Stimulated activated CD8-positive, alpha-beta memory T cell treated with anti-CD3 and anti-CD28 coated beads, Interleukin-4, amount 100 ng/mL, for 24 hours (primary cell): ENCODE data around the gene SFXN4.
"Not testable (repeated sequence)": the region's sequence is repeated elsewhere in the genome, so short reads cannot be mapped to it uniquely, and the experiment has no call there.

ENCODE experiments used
- DNase-seq: peaks from one replicate; pipeline ENCODE4 v3.0.0-alpha.2; 2020; ENCODE audit warnings: low read depth

Gene SFXN4

DNA sequence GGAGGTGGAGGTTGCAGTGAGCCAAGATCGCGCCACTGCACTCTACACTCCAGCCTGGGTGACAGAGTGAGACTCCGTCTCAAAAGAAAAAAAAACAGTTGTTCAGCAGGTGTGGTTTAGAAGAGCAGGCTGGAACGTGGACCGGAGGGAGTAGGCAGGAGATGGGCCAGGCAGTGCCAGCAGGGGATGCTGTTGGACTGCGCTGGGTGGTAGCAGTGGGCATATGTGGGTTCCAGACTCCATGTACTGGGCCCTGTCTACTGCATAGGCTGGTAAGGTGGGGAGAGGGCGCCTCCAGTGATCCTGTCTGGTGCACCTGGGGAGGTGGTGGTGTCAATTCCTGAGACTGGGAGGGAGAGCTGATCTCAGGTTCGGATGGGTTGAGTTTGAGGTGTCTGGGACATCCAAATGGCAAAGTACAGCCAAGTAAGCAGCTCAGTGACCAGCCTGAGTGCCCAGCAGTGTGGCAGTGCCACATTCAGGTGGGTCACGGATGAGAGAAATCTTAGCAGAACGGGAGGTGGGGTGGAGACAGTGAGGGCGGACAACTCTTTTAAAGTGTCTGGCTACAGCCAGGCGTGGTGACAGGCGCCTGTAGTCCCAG is 25.9 kb downstream of the SFXN4 start:
- DNase-seq: no peak

DNA sequence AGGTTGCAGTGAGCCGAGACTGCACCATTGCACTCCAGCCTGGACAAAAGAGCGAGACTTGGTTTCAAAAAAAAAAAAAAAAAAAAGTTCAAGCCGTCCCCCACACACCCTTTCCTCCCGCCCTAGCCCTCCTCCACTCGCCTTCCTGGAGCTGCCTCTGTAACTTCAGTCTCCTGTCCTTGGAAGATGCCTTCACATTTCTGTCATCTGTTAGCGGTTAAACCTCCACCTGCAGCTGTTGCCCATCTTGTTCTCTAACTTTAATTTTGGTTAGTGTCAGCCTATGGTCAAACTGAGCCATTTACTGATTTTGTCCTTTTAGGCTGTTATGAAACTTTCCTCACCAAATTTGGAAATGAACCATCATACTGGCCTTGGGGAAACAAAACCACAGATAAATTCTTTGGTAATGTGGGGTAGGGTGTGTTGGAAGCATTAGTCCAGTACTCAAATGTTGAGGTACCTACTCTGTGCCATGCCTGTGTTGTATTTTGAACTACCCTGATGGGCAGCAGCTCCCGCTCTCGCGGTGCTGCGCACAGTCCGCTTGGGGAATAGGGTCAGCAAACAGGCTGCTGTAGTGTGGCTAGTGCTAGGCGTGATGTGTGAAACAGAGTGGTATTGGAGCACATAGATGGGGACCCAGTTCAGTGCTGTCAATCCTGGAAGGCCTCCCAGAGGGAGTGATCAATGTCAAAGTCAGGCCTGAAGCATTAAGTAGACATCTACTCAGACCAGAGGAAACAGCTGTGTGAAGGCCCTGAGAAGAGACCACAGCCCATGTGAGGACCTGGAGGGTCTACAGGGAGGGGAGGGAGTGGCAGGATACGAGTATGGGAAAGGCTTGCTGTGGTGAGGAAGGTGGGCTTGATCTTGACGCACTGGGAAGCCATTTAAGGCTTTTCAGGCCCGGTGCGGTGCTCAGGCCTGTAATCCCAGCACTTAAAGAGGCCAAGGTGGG is 26.9 kb downstream of the SFXN4 start:
- no peak for DNase-seq

- not testable (repeated sequence) for DNase-seq
These were observed 27.6 kb downstream of the SFXN4 start for GRCh38 chr10:119137878-119138277.

DNA sequence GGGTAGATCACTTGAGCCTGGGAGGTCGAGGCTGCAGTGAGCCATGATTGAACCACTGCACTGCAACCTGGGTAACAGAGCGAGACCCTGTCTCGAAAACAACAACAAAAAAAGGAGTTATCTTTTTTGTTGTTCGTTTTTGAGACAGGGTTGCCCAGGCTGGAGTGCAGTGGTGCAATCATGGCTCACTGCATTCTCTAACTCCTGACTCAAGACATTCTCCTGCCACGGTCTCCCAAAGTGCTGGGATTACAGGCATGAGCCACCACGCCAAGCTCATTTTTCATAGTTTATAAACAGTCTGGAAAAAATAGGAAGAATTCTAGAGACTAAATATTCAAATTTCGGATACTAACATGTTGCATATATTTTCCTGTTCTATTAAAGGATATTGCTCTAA is 29.4 kb downstream of the SFXN4 start:
- DNase-seq: no peak

- no peak for DNase-seq
These were observed 30.0 kb downstream of the SFXN4 start for GRCh38 chr10:119135513-119135881.

GRCh38 chr10:119133949-119134348 is 31.6 kb downstream of the SFXN4 start:
- DNase-seq: no peak

GRCh38 chr10:119132521-119133345 is 32.8 kb downstream of the SFXN4 start:
- DNase-seq: no peak

DNA sequence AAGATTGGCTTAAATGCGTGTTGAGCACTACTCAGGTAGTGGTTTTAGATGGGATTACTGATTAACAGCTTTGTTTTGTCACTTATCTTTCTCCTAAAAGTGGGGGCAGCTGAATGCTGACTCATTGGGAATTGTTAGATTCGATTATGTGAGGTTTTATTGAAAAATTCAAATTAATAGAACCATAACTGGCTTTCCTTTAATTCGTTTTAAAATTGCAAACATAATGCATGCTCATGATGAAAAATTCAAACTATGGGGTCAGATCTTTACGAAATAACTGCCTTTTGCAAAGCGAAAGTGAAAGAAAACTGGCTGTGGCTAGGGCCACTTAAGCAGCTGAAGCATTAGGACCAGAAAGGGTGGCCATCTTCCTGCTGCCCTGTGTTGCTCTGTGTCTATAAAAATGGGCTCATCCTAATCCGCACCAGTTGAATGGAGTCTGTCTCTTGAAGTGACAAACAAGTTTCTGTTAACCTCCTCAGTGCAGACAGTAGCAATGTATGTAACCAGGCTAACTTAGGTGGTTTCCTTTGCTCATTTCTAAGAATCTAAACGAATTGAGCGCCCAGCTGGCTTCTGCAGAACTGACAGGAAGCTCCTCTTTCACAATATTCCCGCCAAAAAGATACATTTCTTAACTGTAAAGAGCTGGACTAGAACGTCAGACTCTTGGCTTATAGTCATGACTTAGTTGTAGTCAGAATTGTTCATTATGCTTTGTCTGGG is 33.8 kb downstream of the SFXN4 start:
- DNase-seq: no peak

- no peak for DNase-seq
These were observed 35.8 kb downstream of the SFXN4 start for GRCh38 chr10:119129721-119130120.

DNA sequence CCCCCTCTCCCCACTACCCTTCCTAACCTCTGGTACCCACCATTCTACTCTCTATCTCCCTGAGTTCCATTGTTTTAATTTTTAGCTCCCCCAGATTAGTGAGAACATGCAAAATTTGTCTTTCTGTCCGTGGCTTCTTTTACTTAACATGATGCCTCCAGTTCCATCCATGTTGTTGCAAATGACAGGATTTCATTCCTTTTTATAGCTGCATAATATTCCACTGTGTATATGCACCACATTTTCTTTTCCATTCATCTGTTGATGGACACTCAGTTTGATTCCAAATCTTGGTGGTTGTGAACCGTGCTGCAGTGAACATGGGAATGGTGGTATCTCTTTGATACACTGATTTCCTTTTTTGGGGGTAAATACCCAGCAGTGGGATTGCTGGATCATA is 39.6 kb downstream of the SFXN4 start:
- no peak for DNase-seq

- DNase-seq: no peak
These were observed 44.6 kb downstream of the SFXN4 start for GRCh38 chr10:119120875-119121274.

DNA sequence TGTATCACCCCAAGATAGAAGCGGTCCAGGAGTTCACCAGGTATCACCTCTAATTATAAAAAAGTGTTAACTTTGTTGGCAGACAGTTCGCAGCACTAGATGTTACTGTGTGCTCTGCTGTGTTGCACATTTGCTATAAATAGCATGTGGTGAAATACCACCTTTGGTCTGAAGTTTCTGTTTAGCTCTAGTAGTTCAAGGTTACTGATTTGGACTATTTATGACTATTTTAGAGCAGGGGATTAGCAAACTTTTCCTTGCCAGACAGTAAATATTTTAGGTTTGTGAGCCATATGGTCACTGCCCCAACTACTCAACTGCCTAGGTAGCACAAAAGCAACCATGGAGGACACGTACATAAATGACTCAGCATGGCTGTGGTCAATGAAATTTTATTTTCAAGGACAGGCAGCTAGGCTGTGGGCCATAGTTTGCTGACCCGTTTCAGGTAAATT is 45.1 kb downstream of the SFXN4 start:
- no peak for DNase-seq

DNA sequence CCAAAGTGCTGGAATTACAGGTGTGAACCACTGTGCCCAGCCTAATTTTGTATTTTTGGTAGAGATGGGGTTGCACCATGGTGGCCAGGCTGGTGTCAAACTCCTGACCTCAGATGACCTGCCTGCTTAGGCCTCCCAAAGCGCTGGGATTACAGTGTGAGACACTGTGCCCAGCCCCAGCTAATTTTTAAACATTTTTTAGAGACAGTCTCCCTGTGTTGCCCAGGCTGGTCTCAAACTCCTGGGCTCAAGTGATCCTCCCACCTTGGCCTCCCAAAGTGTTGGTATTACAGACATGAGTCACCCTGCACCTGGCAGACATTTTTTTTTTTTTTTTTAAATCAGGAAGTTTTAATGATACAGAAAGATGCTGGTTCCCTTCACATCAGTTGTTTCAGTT is 46.1 kb downstream of the SFXN4 start:
- no peak for DNase-seq

GRCh38 chr10:119118231-119118630 is 47.3 kb downstream of the SFXN4 start:
- no peak for DNase-seq

DNA sequence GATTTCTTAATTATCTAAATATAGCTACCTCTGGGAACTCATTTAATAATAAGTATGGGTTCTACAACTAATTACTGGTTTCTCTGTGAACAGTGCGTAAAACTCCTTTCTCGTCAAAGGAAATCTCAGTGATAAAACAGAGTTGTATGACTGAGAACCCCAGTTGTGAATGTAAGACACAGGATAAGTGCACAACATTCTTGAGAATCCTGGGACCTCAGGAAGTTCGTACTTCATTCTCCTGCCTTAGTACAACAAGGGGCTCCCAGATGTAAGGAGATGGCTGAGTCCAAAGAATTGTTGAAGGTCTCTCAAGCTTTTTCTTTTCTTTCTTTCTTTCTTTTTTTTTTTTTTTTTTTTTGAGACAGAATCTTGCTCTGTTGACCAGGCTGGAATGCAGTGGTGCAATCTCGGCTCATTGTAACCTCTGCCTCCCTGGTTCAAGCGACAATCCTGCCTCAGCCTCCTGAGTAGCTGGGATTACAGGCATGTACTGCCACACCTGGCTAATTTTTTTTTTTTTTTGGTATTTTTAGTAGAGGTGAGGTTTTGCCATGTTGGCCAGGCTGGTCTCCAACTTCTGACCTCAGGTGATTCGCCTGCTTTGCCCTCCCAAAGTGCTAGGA is 49.1 kb downstream of the SFXN4 start:
- DNase-seq: no peak

DNA sequence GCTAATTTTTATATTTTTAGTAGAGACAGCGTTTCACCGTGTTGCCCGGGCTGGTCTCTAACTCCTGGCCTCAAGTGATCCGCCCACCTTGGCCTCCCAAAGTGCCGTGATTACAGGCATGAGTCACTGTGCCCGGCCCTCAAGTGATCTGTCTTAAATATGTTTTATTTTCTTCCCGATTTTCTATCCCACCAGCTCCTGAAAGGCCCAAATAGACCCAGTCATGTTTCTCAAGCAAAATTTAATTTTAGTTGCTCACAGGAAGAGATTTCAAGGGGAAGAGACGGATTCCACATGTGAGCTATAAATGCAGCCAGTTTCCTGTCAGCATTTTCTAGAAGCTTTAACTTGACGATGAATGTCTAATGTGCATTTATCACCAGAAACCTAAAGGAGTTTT is 49.6 kb downstream of the SFXN4 start:
- no peak for DNase-seq

GRCh38 chr10:119113751-119114732 is 51.5 kb downstream of the SFXN4 start:
- no peak for DNase-seq

- no peak for DNase-seq
These were observed 53.5 kb downstream of the SFXN4 start for GRCh38 chr10:119112056-119112455.

DNA sequence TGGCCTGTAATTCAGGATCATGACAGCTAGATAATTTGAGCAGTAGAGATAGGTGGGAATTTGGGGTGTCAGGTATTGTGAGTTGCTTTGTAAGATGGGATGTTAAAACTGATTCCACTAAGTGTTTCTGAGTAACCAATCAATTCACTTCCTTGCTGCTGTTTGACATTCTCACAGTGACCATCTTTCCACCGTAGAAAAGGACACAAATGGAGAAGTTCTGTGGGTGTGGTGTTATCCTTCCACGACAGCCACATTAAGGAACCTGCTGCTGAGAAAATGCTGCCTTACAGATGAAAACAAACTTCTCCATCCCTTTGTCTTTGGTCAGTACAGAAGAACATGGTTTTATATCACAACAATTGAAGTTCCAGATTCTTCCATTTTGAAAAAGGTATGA is 57.7 kb downstream of the SFXN4 start:
- not testable (repeated sequence) for DNase-seq

DNA sequence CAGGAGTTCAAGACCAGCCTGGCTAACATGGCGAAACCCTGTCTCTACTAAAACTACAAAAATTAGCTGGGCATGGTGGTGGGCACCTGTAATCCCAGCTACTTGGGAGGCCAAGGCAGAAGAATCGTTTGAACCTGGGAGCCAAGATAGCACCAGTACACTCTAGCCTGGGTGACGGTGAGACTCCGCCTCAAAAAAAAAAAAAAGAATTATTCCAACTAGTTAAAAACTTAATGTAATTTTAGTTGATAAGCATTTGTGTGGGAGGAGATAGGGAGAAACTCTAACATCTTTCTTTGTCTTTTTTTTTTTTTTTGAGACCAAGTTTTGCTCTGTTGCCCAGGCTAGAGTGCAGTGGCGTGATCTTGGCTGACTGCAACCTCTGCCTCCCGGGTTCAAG is 58.4 kb downstream of the SFXN4 start:
- not testable (repeated sequence) for DNase-seq
